NK-92 (cell line): ENCODE results near the gene LRP1B.

Experiments used
- DNase-seq: peaks from one replicate; lab custom pipeline; 2025; ENCODE audit not compliant: unreplicated experiment; lab: John Stamatoyannopoulos, UW

LRP1B gene

GRCh38 chr2:141959016-141959415, 171.8 kb downstream of the LRP1B start:
- DNase-seq, result no peak

GRCh38 chr2:141957827-141958450, 172.9 kb downstream of the LRP1B start:
- DNase-seq, result no peak

GRCh38 chr2:141957321-141957720, 173.5 kb downstream of the LRP1B start:
- DNase-seq, result no peak

- no peak for DNase-seq
Measured at GRCh38 chr2:141947396-141948114, 183.3 kb downstream of the LRP1B start.

- no peak for DNase-seq
Measured at GRCh38 chr2:141946016-141946415, 184.8 kb downstream of the LRP1B start.

GRCh38 chr2:141943918-141944317, 186.9 kb downstream of the LRP1B start:
- no peak for DNase-seq

GRCh38 chr2:141942006-141942789, 188.6 kb downstream of the LRP1B start:
- no peak for DNase-seq

GRCh38 chr2:141941210-141941714, 189.6 kb downstream of the LRP1B start:
- DNase-seq, result no peak

GRCh38 chr2:141940709-141941108, 190.1 kb downstream of the LRP1B start:
- DNase-seq, result no peak

- DNase-seq, result no peak
Measured at GRCh38 chr2:141933226-141933625, 197.6 kb downstream of the LRP1B start.

GRCh38 chr2:141932261-141932660, 198.6 kb downstream of the LRP1B start:
- DNase-seq, result no peak

GRCh38 chr2:141931797-141932196, 199.0 kb downstream of the LRP1B start:
- no peak for DNase-seq

- DNase-seq, result no peak
Measured at GRCh38 chr2:141930803-141931202, 200.0 kb downstream of the LRP1B start.

GRCh38 chr2:141929331-141930252, 201.2 kb downstream of the LRP1B start:
- no peak for DNase-seq

- no peak for DNase-seq
Measured at GRCh38 chr2:141928476-141928875, 202.3 kb downstream of the LRP1B start.

- no peak for DNase-seq
Measured at GRCh38 chr2:141927536-141927935, 203.3 kb downstream of the LRP1B start.

GRCh38 chr2:141925511-141925910, 205.3 kb downstream of the LRP1B start:
- DNase-seq, result no peak

GRCh38 chr2:141923657-141924056, 207.2 kb downstream of the LRP1B start:
- DNase-seq, result no peak

GRCh38 chr2:141911485-141912066, 219.2 kb downstream of the LRP1B start:
- no peak for DNase-seq

GRCh38 chr2:141906678-141907077, 224.1 kb downstream of the LRP1B start:
- DNase-seq, result no peak
